Measurements from ENCODE around the gene PPEF1. TPM values are rescaled to one million over a fixed set of nuclear protein-coding genes. Genes with fewer than 3 reads are reported as not detected.

The PPEF1 gene
- total and polyA plus RNA-seq, 2 of the 8 experiments (the other 6 are each of a cell fraction or from before 2014, with no cell fraction given), result 0.08 to 0.30 TPM

DNA sequence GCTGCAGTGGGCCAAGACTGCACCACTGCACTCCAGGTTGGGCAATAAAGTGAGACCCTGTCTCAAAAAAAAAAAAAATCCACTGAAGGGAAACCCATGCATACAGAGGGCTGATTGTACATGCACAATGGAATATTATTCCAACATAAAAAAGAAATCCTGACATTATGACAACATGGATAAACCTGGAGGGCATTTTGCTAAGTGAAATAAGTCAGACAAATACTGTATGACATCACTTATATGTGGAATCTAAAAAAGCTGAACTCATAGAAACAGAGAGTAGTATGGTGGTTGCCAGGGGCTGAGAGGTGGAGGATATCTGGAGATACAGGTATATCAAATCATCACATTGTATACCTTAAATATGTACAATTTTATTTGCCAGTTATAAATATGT is 102.2 kb downstream of the PPEF1 start (continued):
- TF ChIP-seq HDAC2 (IDR thresholded peaks at IDR 0.05; ENCODE audit: borderline replicate concordance in 1 of 2, low read depth in 2 of 2, low read length in 2 of 2), result no peak
- no peak for TF ChIP-seq BACH1 (IDR thresholded peaks at IDR 0.05; ENCODE audit: low read length)
- TF ChIP-seq YY1 (IDR thresholded peaks at IDR 0.05; ENCODE audit: low read depth, low read length), result no peak
- TF ChIP-seq SP4 (IDR thresholded peaks at IDR 0.05; ENCODE audit: low read length), result no peak
- no peak for TF ChIP-seq BRCA1 (IDR thresholded peaks at IDR 0.05; ENCODE audit: low read depth, low read length)

All from H1 (cell line).